ENCODE measurements around the gene PRICKLE1.
"Not testable (repeated sequence)": the region's sequence is repeated elsewhere in the genome, so short reads cannot be mapped to it uniquely, and the experiment has no call there.

The PRICKLE1 gene

DNA sequence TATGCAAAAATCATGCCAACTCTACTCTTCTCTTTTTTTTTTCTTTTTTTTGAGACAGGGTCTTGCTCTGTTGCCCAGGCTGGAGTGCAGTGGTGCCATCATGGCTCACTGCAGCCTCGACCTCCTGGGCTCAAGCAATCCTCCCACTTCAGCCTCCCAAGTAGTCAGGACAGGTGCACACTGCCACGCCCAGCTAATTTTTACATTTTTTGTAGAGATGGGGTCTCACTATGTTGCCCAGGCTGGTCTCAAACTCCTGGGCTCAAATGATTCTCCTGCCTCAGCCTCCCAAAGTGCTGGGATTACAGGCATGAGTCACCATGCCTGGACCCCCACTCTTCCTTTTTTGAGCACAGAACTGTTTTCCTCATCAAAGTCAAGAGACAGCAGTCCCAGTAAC lies 48.2 kb downstream of the PRICKLE1 start:
- not testable (repeated sequence) for H3K4me3 Mint-ChIP-seq, H3K27ac Mint-ChIP-seq, H3K36me3 Mint-ChIP-seq, H3K27me3 Mint-ChIP-seq, H3K4me1 Mint-ChIP-seq, H3K9me3 Mint-ChIP-seq

DNA sequence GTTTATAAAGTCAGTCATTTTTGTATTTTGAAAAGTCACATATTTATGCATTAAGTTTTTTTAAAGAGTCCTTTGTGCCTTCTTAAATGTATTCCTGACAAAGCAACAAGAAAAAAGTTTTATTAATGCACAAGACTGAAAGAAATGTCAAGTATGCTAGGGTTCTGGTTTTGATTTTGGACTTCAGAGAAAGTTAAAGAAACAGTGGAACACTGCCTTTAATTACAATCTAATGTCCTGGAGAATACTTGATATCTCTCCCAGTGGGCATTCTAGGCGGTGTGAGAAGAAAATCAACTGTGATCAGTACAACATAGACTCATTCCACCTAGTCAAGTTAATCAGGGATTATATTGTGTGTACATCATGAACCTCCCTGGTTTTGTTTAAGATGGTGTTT lies 49.9 kb downstream of the PRICKLE1 start:
- Mint-ChIP-seq H3K27me3 (peaks cover 7% of the 10 kb centered on the region), H3K27ac (no peak overlapping the region), H3K4me1 (no peaks in the 10 kb centered on the region), H3K4me3 (no peak overlapping the region), H3K36me3 (no peaks in the 10 kb centered on the region), H3K9me3 (no peaks in the 10 kb centered on the region)

DNA sequence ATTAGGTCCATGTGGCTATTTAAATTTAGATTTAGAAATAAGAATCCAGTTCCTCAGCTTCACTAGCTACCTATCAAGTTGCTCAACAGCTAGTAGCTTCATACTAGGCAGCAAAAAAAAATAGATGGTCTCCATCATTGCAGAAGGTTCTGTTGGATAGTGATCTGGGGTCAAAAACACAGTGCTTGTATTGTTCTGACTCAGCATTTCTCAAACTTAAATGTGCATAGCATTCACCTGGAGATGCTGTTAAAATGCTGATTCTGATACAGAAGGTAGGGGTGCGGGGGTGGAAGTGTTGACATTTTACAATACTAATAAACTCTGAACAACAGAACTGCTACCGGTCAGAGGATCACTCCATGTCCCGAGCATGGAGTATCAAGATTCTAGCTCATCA lies 51.3 kb downstream of the PRICKLE1 start:
- Mint-ChIP-seq H3K36me3 (no peaks in the 10 kb centered on the region), H3K4me1 (no peaks in the 10 kb centered on the region), H3K4me3 (no peak overlapping the region), H3K9me3 (no peaks in the 10 kb centered on the region), H3K27me3 (peaks cover 10% of the 10 kb centered on the region), H3K27ac (no peak overlapping the region)

DNA sequence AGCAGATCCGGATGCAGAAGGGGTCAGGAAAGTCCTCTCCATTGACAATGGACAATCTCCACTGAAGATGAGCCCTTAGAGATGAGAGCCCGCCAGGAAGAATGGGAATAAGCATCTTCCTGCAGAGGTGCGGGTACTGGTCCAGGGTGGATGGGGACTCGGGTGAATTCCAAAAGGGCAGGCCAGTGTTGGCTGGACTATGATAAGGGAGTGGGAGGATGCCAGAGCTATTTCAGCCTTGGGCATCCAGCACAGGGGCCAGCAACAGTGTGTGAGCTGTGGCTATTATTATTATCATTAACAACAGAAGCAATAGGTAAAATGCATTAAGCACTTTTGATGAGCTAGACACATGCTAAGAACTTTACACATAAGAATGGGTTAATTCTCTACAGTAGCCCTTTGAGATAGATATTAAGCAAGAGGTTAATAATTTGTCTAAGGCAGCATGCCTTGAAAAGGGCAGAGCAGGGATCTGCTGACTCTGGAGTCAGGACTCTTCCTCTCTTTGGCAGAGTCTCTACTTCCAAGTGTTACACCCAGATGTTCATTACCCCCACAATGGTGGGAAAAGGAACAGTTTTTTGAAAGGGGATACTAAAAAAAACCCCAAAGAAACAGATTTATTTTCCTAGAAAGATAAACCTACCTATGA lies 55.2 kb downstream of the PRICKLE1 start:
- Mint-ChIP-seq H3K4me1 (no peaks in the 10 kb centered on the region), H3K4me3 (no peak overlapping the region), H3K36me3 (no peaks in the 10 kb centered on the region), H3K27me3 (peaks cover 6% of the 10 kb centered on the region), H3K9me3 (no peaks in the 10 kb centered on the region), H3K27ac (no peak overlapping the region)

DNA sequence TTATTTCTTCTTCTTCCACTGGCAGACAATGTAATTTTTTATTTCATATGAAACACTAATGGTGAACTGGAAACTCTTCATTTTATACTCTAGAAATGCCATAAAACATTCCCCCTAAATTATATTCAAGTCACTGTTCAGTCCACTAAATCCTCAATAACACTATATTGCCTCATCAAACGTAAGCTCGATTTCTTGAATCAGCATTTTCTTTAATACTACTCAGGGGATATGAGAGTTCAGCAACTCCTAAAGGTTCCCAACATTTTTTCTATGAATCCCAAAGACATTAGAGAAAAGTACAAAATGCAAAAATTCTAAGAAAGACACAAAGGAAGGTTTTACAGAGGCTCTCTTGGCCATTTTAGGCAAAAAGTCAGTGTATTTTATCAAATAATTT lies 59.3 kb downstream of the PRICKLE1 start:
- H3K9me3 Mint-ChIP-seq, result no peaks in the 10 kb centered on the region
- H3K27me3 Mint-ChIP-seq, result peaks cover 7% of the 10 kb centered on the region
- H3K27ac Mint-ChIP-seq, result no peak overlapping the region
- no peaks in the 10 kb centered on the region for H3K4me1 Mint-ChIP-seq
- H3K36me3 Mint-ChIP-seq, result no peaks in the 10 kb centered on the region
- H3K4me3 Mint-ChIP-seq, result no peak overlapping the region

DNA sequence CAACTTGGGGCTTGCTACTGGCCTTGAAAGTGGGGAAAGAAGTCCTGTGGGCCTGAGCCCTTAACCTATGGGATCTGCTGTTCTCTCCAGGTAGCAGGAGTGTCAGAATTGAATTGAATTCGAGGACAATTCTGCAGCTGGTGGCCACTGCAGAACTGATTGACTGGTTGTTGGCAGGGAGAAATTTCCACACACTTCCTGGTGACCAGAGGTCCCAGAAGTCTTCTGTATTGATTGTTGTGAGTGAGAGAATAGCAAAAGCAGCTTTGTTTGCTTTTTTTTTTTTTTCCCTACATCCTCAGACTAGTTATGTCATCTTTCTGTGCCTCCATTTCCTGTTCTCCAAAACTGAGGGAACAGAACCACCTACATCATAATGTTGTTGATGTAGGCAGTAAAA lies 64.1 kb downstream of the PRICKLE1 start:
- peaks cover 2% of the 10 kb centered on the region for H3K27me3 Mint-ChIP-seq
- no peak overlapping the region for H3K4me3 Mint-ChIP-seq
- no peak overlapping the region for H3K27ac Mint-ChIP-seq
- no peaks in the 10 kb centered on the region for H3K36me3 Mint-ChIP-seq
- no peaks in the 10 kb centered on the region for H3K9me3 Mint-ChIP-seq
- no peaks in the 10 kb centered on the region for H3K4me1 Mint-ChIP-seq

DNA sequence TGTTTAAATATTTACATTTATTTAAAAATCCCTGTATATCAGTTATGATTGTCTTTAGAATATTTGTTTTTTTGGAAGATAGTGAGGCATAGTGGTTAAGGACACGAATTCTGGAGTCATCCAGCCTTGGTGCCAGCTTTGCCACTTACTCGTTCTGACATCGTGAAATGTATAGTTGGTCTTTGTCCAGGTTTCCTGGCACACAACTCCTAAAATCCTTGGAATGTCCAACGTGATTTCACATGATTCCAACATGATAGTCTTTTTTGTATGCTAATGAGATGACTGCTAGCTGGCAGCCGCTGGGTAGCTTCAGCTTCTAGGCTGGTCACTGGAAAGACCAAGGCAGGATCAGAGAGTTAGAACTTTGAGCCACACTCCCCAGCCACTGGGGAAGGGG lies 64.8 kb downstream of the PRICKLE1 start:
- H3K4me1 Mint-ChIP-seq, result no peaks in the 10 kb centered on the region

DNA sequence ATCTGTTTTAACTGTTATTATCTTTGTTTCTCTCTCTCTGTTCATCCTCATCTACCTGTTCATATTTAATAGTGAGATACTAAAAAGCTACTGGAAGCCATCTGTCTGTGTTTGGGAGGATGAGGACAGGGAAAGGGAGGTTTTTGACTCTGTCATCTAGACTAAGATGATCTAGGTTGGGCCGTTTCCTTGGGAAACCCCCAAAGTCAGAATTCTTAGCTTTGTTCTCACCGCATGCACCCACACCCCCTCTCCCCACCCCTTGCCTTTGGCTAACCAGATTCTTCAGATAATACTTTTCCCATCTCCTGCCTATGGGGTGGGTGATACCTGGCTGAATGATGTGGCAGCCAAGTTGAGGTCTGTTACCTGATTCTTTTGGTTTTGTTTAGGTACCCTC lies 73.0 kb downstream of the PRICKLE1 start:
- Mint-ChIP-seq H3K36me3 (peaks cover 2% of the 10 kb centered on the region), H3K9me3 (peaks cover 10% of the 10 kb centered on the region), H3K4me3 (no peak overlapping the region), H3K27ac (no peak overlapping the region), H3K27me3 (peaks cover 5% of the 10 kb centered on the region), H3K4me1 (no peaks in the 10 kb centered on the region)

More for the DNA sequence above, 64.8 kb downstream of the PRICKLE1 start:
- H3K27me3 Mint-ChIP-seq, result peaks cover 5% of the 10 kb centered on the region
- H3K27ac Mint-ChIP-seq, result no peak overlapping the region
- no peak overlapping the region for H3K4me3 Mint-ChIP-seq
- H3K36me3 Mint-ChIP-seq, result no peaks in the 10 kb centered on the region
- no peaks in the 10 kb centered on the region for H3K9me3 Mint-ChIP-seq

DNA sequence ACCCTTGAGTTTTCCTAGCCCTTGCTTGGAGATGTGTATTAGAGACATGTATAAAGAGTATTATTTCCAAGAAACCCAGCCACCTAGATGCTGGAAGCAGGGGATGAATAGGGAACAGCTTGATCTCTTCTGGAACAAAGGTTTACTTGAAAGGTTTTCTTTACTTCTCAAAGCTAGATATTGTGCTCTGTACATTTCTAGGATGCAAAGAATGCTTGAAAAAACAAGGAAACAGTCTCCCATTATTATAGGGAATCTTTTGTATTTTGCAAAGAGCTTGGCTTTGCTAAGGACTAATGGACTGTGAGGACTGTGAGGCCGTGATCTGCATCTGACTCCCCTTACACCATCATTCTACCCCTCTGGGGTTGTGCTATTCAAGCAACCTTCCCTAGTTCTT lies 77.9 kb downstream of the PRICKLE1 start:
- peaks cover 6% of the 10 kb centered on the region for H3K9me3 Mint-ChIP-seq
- H3K27me3 Mint-ChIP-seq, result peaks cover 3% of the 10 kb centered on the region
- H3K4me1 Mint-ChIP-seq, result no peaks in the 10 kb centered on the region
- no peak overlapping the region for H3K4me3 Mint-ChIP-seq
- peaks cover 2% of the 10 kb centered on the region for H3K36me3 Mint-ChIP-seq
- no peak overlapping the region for H3K27ac Mint-ChIP-seq

DNA sequence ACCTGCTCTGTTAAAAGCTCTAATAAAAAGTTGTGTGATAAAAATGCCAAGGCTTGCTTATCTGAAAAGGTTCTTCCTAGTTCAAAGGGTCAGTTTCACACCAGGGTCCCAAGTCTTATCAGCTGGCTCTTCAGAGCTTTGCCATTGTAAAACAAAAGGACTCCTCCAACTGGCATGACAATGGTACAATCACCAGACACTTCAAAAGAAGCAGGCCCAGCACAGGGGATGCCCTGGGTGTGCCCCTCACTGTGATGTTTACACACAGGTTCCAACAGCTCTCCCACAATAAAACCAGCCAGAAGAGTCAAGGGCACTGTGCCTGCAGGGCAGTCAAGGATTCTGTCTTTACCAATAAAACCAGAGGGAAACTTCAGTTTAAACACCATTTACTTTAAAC lies 78.7 kb downstream of the PRICKLE1 start:
- H3K27ac Mint-ChIP-seq, result no peak overlapping the region
- H3K9me3 Mint-ChIP-seq, result no peaks in the 10 kb centered on the region
- H3K4me1 Mint-ChIP-seq, result no peaks in the 10 kb centered on the region

DNA sequence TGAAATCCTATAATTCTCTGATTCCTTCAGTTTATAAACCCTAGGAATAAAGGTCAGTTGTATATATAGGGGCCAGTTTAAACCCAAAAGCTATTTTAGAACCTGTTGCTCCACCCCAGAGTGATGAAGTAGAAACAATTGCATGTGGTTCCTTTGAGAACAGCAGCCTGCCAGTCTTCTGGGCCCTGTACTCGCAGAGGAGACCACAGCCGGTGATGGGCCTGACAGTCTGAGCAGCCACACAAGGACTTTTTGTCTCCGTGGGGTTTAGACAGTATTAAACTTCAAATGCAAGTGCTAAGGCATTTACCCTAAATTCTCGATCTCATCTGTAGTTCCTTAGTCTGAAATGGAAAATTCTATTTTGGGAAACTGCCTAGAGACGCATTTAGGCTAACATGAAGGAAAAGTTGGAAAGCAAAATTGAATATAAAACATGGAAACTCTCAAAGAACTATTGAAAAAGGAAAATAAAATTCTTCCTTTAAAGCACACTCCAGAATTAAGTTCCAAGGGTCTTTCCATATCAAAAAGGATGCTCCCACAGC lies 80.6 kb downstream of the PRICKLE1 start:
- H3K27me3 Mint-ChIP-seq, result peaks cover 1% of the 10 kb centered on the region
- no peaks in the 10 kb centered on the region for H3K36me3 Mint-ChIP-seq
- no peak overlapping the region for H3K27ac Mint-ChIP-seq
- no peak overlapping the region for H3K4me3 Mint-ChIP-seq
- no peaks in the 10 kb centered on the region for H3K4me1 Mint-ChIP-seq
- H3K9me3 Mint-ChIP-seq, result no peaks in the 10 kb centered on the region

More for the DNA sequence above, 78.7 kb downstream of the PRICKLE1 start:
- Mint-ChIP-seq H3K36me3 (no peaks in the 10 kb centered on the region), H3K4me3 (no peak overlapping the region), H3K27me3 (peaks cover 1% of the 10 kb centered on the region)

DNA sequence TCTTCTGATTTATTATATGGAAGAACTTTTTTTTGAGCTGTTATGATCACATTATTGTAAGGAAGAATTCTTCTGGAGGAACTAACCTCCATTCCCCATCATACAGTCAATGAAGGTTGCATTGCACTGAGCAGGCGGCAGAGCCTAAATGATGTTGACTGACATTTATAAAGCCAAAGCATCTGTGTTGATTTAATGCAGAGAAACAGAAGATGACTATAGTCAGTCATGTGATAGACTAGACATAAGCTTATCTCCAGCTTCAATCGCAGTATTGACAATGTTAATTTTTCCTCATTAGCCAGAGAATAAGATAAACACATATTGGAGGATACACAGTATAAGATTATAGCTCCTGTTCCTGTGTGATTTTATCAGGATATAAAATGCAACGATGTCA lies 82.0 kb downstream of the PRICKLE1 start:
- no peaks in the 10 kb centered on the region for H3K9me3 Mint-ChIP-seq
- H3K36me3 Mint-ChIP-seq, result no peaks in the 10 kb centered on the region
- H3K27me3 Mint-ChIP-seq, result peaks cover 3% of the 10 kb centered on the region
- H3K4me1 Mint-ChIP-seq, result no peaks in the 10 kb centered on the region
- H3K27ac Mint-ChIP-seq, result no peak overlapping the region
- no peak overlapping the region for H3K4me3 Mint-ChIP-seq

DNA sequence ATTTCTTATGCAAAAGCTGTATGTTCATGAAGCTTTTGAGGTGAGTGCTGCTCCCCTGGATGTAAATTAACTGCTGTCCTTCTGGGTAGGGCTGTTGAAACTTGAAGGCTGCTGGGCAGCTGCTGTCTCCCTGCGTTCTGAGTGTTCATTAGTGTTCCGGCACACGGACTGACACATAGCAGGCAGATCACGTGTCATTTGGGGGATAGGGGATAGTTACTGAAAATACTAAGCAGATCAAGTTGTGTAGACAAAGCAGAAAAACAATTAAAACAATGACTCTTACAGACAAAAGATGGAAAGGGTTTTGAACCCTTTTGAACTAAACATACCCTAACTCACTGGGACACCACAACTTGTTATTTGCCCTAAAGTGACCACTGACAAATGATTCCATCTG lies 82.5 kb downstream of the PRICKLE1 start:
- Mint-ChIP-seq H3K9me3 (no peaks in the 10 kb centered on the region), H3K27ac (no peak overlapping the region), H3K4me1 (no peaks in the 10 kb centered on the region), H3K4me3 (no peak overlapping the region), H3K36me3 (no peaks in the 10 kb centered on the region), H3K27me3 (peaks cover 3% of the 10 kb centered on the region)

DNA sequence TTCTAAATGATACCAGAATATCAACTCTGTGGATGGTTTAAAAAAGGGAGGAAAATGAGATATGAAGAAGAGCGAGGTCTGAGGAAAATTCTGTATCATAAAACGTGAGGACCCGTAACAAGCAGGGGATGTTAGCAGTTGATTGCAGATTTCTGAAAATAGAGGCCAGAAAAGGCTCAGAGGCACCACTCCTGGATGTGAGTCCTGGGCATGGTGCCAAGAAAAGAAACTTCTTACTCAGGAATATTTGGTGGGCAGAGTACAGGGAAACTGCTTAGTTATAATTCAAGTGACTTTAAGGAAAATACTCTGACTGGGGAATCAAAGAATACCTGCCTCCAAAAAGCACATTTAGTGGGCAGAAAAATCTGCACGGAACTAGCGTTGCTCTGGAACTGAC lies 85.5 kb downstream of the PRICKLE1 start:
- H3K27me3 Mint-ChIP-seq, result peaks cover 3% of the 10 kb centered on the region
- no peaks in the 10 kb centered on the region for H3K36me3 Mint-ChIP-seq
- no peaks in the 10 kb centered on the region for H3K4me1 Mint-ChIP-seq
- no peak overlapping the region for H3K4me3 Mint-ChIP-seq
- H3K27ac Mint-ChIP-seq, result no peak overlapping the region
- H3K9me3 Mint-ChIP-seq, result no peaks in the 10 kb centered on the region

DNA sequence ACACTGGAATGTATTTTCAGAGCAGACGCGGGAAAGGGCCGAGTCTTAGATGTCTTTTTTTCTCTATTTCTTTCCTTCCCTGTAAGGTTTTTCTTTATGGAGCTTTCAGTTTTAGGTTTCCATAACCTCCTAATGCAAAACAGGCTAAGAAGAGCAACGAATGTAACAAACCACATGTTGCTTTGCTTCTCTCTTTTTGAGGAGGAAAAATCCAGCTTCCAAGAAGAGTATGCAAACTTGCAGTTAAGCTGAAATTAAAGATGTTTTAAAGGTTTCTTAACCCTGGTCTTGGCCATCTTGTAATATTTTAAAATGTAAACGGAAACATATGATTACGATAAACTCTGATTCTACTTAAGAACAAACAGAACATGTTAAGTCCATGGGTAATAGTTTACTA lies 86.9 kb downstream of the PRICKLE1 start:
- no peaks in the 10 kb centered on the region for H3K36me3 Mint-ChIP-seq
- no peaks in the 10 kb centered on the region for H3K9me3 Mint-ChIP-seq
- no peaks in the 10 kb centered on the region for H3K4me1 Mint-ChIP-seq
- H3K4me3 Mint-ChIP-seq, result no peak overlapping the region
- peaks cover 3% of the 10 kb centered on the region for H3K27me3 Mint-ChIP-seq
- no peak overlapping the region for H3K27ac Mint-ChIP-seq

DNA sequence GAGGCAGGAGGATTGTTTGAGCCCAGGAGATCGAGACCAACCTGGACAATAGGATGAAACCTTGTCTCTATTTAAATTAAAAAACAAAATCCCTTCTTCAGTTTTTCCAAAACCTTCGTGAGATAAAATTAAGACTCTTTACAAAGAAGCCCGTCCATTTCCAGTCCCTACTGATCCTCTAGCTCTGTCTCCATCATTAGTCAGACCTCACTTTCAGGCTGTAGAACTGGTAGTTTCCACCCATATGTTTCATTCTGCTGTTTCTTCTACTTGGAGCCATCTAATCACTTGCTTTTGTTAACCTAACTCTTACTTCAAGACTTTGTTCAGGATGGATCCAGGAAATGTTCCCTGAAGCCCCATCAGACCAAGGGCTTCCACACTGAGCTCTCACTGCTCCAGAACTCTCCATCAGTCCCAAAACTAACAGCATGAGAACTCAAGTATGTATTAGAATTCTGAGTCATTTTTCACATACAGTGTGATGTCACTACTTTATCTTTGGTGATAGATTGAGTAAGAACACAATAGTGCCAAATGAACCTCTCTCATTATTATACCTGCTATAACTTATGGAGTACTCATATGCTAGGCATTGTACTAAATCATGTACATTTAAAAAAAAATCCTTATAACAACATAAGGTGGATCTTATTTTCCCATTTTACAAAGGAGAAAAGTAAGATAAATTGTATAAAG lies 90.8 kb downstream of the PRICKLE1 start:
- Mint-ChIP-seq H3K4me3 (no peak overlapping the region), H3K9me3 (no peaks in the 10 kb centered on the region), H3K36me3 (no peaks in the 10 kb centered on the region), H3K27me3 (peaks cover 3% of the 10 kb centered on the region), H3K27ac (no peak overlapping the region), H3K4me1 (no peaks in the 10 kb centered on the region)

Data from activated naive CD4-positive, alpha-beta T cell treated with anti-CD3 and anti-CD28 coated beads, Interleukin-2, amount 50 U/mL, for 24 hours (primary cell).